ENCODE results near the gene CSTF2.

DNA sequence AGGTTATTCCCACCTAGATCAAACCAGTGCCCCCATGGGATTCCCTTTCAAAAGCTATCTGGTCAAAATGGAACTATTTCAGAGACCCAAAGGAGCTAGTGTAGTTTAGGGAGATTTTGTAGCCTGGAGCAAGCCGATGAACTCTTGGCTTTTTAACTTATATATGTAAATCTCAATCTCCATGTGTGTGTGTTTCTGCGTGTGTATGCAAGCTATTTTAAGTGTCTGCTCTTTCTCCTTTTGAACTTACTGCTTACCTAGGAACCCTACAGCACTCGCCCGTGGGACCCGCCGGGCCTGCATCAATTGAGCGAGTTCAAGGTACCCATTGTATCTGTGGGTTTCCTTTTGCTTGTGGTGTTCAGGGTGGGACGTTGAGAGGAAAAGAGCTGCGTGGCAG, 10.4 kb downstream of the CSTF2 start:
- TF ChIP-seq EZH2 (IDR thresholded peaks at IDR 0.05; ENCODE audit: low read length, missing control alignments) = no peak
- TF ChIP-seq, protein P1, sequence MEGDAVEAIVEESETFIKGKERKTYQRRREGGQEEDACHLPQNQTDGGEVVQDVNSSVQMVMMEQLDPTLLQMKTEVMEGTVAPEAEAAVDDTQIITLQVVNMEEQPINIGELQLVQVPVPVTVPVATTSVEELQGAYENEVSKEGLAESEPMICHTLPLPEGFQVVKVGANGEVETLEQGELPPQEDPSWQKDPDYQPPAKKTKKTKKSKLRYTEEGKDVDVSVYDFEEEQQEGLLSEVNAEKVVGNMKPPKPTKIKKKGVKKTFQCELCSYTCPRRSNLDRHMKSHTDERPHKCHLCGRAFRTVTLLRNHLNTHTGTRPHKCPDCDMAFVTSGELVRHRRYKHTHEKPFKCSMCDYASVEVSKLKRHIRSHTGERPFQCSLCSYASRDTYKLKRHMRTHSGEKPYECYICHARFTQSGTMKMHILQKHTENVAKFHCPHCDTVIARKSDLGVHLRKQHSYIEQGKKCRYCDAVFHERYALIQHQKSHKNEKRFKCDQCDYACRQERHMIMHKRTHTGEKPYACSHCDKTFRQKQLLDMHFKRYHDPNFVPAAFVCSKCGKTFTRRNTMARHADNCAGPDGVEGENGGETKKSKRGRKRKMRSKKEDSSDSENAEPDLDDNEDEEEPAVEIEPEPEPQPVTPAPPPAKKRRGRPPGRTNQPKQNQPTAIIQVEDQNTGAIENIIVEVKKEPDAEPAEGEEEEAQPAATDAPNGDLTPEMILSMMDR (conservative IDR thresholded peaks at IDR 0.05 in 1 of 2, IDR thresholded peaks at IDR 0.05 in 1 of 2; ENCODE audit: low read depth in 1 of 2, low read length in 2 of 2) = no peak
